ENCODE data around the gene ARHGAP26. TPM values are rescaled to one million over a fixed set of nuclear protein-coding genes. Genes with fewer than 3 reads are reported as not detected.

Gene ARHGAP26
- total RNA-seq, 1 donor from 2014 or later: 14.1 TPM

DNA sequence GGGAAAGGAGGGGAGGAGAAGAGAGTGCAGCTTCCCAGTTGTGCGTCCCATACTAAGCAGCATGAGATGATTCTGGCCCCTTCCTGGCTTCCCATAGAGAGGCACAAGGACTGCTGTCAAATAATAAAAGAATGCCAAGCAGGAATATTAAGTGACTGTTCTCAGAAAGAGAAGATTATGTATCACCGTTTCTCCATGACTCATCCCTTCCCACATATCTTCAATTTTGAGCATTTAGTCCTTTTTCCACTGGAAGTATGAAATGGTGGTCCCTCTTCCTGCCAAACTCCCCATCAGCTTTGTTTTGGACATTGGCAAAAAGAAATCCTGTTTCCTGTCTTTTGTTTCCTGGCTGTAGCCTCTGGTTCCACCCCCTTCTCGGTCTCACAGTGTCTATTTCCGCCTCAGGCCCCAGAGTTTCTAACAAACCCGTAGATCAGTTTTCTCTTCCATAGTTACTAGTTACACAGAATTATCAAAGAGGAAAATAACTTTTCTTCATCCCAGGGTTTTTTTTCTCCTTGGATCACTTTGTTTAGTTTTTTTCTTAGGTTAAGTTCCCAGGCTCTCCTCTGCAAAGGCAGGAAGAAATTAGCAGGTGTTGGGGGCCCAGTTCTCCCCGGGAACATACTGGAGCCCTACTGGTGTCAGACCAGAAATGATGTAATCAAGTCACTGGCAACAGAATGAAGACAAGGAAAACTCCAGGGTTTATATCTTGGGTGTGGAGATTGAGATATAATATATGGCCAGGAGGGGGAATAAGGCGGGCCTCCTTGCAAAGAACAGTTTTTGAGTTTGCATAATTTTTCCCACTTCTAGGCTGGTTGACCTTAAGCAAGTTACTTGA lies 26.4 kb upstream of the ARHGAP26 start:
- TF ChIP-seq CTCF (IDR thresholded peaks at IDR 0.05): no peak
- peak overlapping the region; percentile 94 for H3K27ac Mint-ChIP-seq (ENCODE audit: unreplicated experiment)

GRCh38 chr5:142745268-142745667 lies 24.9 kb upstream of the ARHGAP26 start:
- no peaks in the 10 kb centered on the region for H3K27me3 Mint-ChIP-seq (ENCODE audit: unreplicated experiment)
- DNase-seq (ENCODE audit: extremely low spot score, unreplicated experiment): no peak
- no peak for TF ChIP-seq CTCF (IDR thresholded peaks at IDR 0.05)
- no peaks in the 10 kb centered on the region for H3K36me3 Mint-ChIP-seq (ENCODE audit: unreplicated experiment)
- peaks cover 32% of the 10 kb centered on the region for H3K4me1 Mint-ChIP-seq (ENCODE audit: unreplicated experiment)
- H3K9me3 Mint-ChIP-seq (ENCODE audit: unreplicated experiment): peaks cover 3% of the 10 kb centered on the region
- H3K27ac Mint-ChIP-seq (ENCODE audit: unreplicated experiment): no peak overlapping the region
- no peak overlapping the region for H3K4me3 Mint-ChIP-seq (ENCODE audit: unreplicated experiment)

More for the DNA sequence above, 26.4 kb upstream of the ARHGAP26 start:
- Mint-ChIP-seq H3K4me1 (ENCODE audit: unreplicated experiment) (peaks cover 29% of the 10 kb centered on the region), H3K27me3 (ENCODE audit: unreplicated experiment) (no peaks in the 10 kb centered on the region), H3K4me3 (ENCODE audit: unreplicated experiment) (no peak overlapping the region), H3K36me3 (ENCODE audit: unreplicated experiment) (no peaks in the 10 kb centered on the region), H3K9me3 (ENCODE audit: unreplicated experiment) (peaks cover 3% of the 10 kb centered on the region)
- no peak for DNase-seq (ENCODE audit: extremely low spot score, unreplicated experiment)

- H3K36me3 Mint-ChIP-seq (ENCODE audit: unreplicated experiment): no peaks in the 10 kb centered on the region
- no peak for TF ChIP-seq CTCF (IDR thresholded peaks at IDR 0.05)
- H3K9me3 Mint-ChIP-seq (ENCODE audit: unreplicated experiment): peaks cover 3% of the 10 kb centered on the region
- no peak for DNase-seq (ENCODE audit: extremely low spot score, unreplicated experiment)
- H3K27me3 Mint-ChIP-seq (ENCODE audit: unreplicated experiment): no peaks in the 10 kb centered on the region
- peaks cover 38% of the 10 kb centered on the region for H3K4me1 Mint-ChIP-seq (ENCODE audit: unreplicated experiment)
- H3K4me3 Mint-ChIP-seq (ENCODE audit: unreplicated experiment): no peak overlapping the region
- no peak overlapping the region for H3K27ac Mint-ChIP-seq (ENCODE audit: unreplicated experiment)
Measured at GRCh38 chr5:142746532-142747433, 23.4 kb upstream of the ARHGAP26 start.

- H3K27ac Mint-ChIP-seq (ENCODE audit: unreplicated experiment): peak overlapping the region; percentile 45
- no peak for TF ChIP-seq CTCF (IDR thresholded peaks at IDR 0.05)
- H3K9me3 Mint-ChIP-seq (ENCODE audit: unreplicated experiment): peaks cover 3% of the 10 kb centered on the region
- no peaks in the 10 kb centered on the region for H3K27me3 Mint-ChIP-seq (ENCODE audit: unreplicated experiment)
- H3K4me1 Mint-ChIP-seq (ENCODE audit: unreplicated experiment): peaks cover 50% of the 10 kb centered on the region
- H3K36me3 Mint-ChIP-seq (ENCODE audit: unreplicated experiment): no peaks in the 10 kb centered on the region
- no peak for DNase-seq (ENCODE audit: extremely low spot score, unreplicated experiment)
- H3K4me3 Mint-ChIP-seq (ENCODE audit: unreplicated experiment): no peak overlapping the region
Measured at GRCh38 chr5:142748132-142748531, 22.0 kb upstream of the ARHGAP26 start.

All from osteocyte (in vitro differentiated cells).